ENCODE results near the gene GLDN. TPM values are rescaled to one million over a fixed set of nuclear protein-coding genes. Genes with fewer than 3 reads are reported as not detected.

The GLDN gene
- total RNA-seq, 6 experiments from 2014 or later: not detected

DNA sequence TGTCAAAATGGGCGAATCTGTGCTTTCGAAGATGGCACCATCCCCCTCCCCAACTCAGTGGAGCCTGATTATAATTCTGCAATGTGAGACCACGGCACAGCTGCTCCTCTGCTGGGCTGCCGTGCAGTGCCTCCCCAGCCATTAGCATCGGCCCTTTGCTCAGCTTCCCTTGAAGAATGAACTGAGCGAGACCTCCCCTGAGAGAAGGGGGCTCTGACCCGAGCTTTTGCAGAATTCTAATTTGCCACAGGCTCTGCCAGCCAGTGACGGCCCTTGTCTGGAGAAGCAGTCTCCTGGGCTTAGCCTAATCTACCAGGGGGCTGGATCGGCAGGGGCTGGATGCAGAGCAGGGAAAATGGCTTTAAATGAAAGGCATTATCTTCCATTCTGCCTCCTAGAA is 57.2 kb downstream of the GLDN start:
- TF ChIP-seq, protein P1, sequence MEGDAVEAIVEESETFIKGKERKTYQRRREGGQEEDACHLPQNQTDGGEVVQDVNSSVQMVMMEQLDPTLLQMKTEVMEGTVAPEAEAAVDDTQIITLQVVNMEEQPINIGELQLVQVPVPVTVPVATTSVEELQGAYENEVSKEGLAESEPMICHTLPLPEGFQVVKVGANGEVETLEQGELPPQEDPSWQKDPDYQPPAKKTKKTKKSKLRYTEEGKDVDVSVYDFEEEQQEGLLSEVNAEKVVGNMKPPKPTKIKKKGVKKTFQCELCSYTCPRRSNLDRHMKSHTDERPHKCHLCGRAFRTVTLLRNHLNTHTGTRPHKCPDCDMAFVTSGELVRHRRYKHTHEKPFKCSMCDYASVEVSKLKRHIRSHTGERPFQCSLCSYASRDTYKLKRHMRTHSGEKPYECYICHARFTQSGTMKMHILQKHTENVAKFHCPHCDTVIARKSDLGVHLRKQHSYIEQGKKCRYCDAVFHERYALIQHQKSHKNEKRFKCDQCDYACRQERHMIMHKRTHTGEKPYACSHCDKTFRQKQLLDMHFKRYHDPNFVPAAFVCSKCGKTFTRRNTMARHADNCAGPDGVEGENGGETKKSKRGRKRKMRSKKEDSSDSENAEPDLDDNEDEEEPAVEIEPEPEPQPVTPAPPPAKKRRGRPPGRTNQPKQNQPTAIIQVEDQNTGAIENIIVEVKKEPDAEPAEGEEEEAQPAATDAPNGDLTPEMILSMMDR (IDR thresholded peaks at IDR 0.05): no peak
- Mint-ChIP-seq H3K27me3 (ENCODE audit: insufficient read depth) (peaks cover 41% of the 10 kb centered on the region), H3K4me1 (ENCODE audit: low read depth) (no peaks in the 10 kb centered on the region), H3K36me3 (ENCODE audit: low read depth) (no peaks in the 10 kb centered on the region), H3K4me3 (no peak overlapping the region), H3K27ac (no peak overlapping the region), H3K9me3 (no peaks in the 10 kb centered on the region)
- DNase-seq: no peak

DNA sequence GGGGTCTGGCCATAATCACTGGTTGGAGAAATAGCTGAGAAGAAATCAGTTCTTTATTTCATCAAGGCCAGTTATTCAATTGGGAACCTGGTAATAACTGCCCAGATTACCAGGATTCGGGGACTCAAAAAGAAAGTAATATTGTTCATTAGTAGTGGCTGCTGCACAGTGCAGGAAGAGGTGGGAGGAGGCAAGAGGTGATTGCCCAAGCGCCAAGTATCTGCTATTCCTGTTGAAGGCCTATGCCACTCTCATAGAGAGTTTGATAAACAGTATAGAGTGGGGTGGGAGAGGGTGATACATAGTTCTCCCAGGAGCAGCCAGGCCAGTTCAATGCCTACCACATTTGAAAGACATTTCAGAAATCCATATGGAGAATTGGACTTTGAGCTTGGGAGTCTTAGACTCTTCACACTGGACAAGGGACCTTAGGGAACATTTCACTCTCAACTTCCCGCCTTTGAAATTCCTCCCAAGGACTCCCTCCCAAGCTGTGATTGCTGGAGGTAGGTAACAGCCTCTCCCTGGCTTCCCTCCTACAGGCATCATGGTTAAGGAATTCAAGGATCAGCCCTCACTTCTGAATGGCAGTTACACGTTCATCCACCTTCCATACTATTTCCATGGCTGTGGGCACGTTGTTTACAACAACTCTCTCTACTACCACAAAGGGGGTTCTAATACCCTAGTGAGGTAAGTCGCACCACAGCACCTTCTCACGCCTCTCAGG is 59.8 kb downstream of the GLDN start:
- H3K27me3 Mint-ChIP-seq (ENCODE audit: insufficient read depth): peaks cover 43% of the 10 kb centered on the region

DNA sequence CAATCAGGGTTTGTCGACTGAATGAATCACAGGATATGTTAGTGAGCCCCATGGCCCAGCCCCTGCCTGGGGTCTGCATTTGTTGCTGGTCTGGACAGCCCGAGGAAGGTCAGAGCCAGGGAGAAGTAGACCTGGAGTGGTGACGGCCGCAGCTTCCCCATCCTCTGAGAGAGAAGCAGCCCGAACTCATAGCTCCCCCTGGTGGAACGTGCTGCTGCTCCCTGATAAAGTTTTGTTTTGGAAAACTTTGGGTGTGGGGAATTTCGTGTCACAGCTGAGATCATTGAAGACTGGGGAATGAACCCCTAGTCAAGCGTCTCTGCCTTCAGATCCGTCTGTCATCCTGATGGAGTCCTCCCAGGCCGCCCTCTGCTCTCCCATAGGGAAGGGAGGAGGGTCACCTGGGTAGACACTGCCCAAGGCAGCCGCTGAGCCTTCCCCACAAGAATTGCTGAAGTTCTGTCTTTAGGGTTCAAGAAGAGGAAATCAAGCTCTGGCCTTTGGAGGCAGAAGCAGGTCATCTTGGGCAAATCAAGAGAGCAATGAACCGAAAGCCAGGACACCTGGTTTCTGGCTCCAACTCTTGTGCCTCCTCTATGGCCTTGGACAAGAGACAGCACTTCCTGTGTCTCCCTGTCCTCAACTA is 60.5 kb downstream of the GLDN start:
- Mint-ChIP-seq H3K4me1 (ENCODE audit: low read depth) (no peaks in the 10 kb centered on the region), H3K9me3 (no peaks in the 10 kb centered on the region), H3K27me3 (ENCODE audit: insufficient read depth) (peaks cover 39% of the 10 kb centered on the region), H3K4me3 (no peak overlapping the region), H3K27ac (no peak overlapping the region), H3K36me3 (ENCODE audit: low read depth) (no peaks in the 10 kb centered on the region)
- DNase-seq: peak; percentile 28
- TF ChIP-seq, protein P1 (IDR thresholded peaks at IDR 0.05): peak; percentile 87

More for the DNA sequence above, 59.8 kb downstream of the GLDN start:
- Mint-ChIP-seq H3K9me3 (no peaks in the 10 kb centered on the region), H3K27ac (no peak overlapping the region), H3K4me1 (ENCODE audit: low read depth) (no peaks in the 10 kb centered on the region), H3K4me3 (no peak overlapping the region), H3K36me3 (ENCODE audit: low read depth) (no peaks in the 10 kb centered on the region)
- no peak for DNase-seq
- TF ChIP-seq, protein P1 (IDR thresholded peaks at IDR 0.05): no peak

DNA sequence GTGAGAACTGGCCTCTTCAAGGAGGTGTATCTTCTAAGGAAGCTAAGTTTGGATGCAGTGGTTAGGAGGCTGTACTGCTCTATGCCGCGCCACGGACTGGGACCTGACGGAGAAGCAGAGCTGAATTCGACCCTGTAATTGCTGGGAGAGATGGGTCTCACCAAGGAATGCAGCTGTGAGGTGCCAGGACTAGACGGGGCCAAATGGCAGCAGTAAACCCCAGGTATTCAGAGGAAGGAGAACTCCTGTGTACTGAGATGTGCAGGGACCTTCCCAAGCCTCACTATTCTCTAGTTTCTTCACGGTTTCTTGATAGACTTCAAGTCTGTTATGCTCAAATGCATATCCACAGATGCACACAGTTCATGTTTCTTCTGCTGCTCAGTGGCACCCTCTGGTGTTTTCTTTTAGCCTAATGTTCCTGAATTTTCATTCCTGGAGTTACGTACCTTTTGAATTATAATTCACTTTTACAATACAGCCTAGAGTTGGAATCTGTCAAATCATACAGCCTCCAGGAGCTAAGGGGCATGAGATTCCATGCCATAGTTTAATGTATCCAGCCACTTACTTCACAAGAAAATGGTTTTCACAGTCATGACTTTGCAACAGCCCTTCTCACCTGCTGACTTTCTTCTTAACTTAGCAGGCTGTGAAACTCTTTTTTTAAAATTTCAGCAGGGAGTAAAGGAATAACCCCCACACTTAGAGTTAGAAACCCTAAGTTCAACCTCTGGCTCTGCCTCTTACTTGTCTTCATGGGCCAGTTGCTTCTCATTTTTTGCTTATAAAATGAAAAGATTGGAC is 61.8 kb downstream of the GLDN start:
- H3K4me1 Mint-ChIP-seq (ENCODE audit: low read depth): no peaks in the 10 kb centered on the region
- no peak overlapping the region for H3K27ac Mint-ChIP-seq
- TF ChIP-seq, protein P1 (IDR thresholded peaks at IDR 0.05): peak; percentile 83
- no peaks in the 10 kb centered on the region for H3K36me3 Mint-ChIP-seq (ENCODE audit: low read depth)
- no peak overlapping the region for H3K4me3 Mint-ChIP-seq
- DNase-seq: peak; percentile 37
- no peaks in the 10 kb centered on the region for H3K9me3 Mint-ChIP-seq
- peaks cover 31% of the 10 kb centered on the region for H3K27me3 Mint-ChIP-seq (ENCODE audit: insufficient read depth)

DNA sequence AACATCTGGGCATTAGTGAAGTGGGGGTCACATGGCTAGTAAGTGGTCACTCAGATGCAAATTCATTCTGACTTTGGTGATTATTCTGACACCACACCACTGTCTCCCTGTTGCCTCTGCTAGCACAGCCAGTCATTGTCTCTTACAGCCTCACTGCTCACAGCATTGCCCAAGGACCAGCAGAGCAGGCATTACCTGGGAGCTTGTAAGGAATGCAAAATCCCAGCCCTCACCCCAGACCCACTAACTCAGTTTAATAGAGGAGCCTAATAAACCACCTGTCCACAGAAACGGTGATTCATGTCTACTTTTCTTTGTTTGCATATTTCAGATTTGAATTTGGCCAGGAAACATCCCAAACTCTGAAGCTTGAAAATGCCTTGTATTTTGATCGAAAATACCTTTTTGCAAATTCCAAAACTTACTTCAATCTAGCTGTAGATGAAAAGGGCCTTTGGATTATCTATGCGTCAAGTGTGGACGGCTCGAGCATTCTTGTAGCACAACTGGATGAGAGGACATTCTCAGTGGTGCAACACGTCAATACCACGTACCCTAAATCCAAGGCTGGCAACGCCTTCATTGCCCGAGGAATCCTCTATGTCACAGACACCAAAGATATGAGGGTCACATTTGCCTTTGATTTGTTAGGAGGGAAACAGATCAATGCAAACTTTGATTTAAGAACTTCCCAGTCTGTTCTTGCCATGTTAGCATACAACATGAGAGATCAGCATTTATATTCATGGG is 62.7 kb downstream of the GLDN start:
- H3K27me3 Mint-ChIP-seq (ENCODE audit: insufficient read depth): peaks cover 23% of the 10 kb centered on the region
- no peak overlapping the region for H3K27ac Mint-ChIP-seq
- no peaks in the 10 kb centered on the region for H3K4me1 Mint-ChIP-seq (ENCODE audit: low read depth)
- no peaks in the 10 kb centered on the region for H3K9me3 Mint-ChIP-seq
- no peak overlapping the region for H3K4me3 Mint-ChIP-seq
- DNase-seq: no peak
- TF ChIP-seq, protein P1 (IDR thresholded peaks at IDR 0.05): no peak
- no peaks in the 10 kb centered on the region for H3K36me3 Mint-ChIP-seq (ENCODE audit: low read depth)

Data from HFFc6 (cell line).